Activated CD4-positive, alpha-beta T cell treated with anti-CD3 and anti-CD28 coated beads, Interleukin-2, amount 10 ng/mL, durations not matched to agents 7 days and 5 days (primary cell): ENCODE measurements around the gene ETV6. TPM values are rescaled to one million over a fixed set of nuclear protein-coding genes. Genes with fewer than 3 reads are reported as not detected.

ENCODE experiments used
- CTCF ChIA-PET: fragments of 350-600 bp; sonication (Branson Sonifier 250); formaldehyde crosslinking; loops from one replicate; lab custom pipeline; 2021; ENCODE audit warnings: antibody characterized with exemption; lab: Charles Lee
- POLR2A ChIA-PET: fragments of 350-600 bp; sonication (Branson Sonifier 250); formaldehyde crosslinking; loops from one replicate; lab custom pipeline; 2021; ENCODE audit warnings: antibody characterized with exemption; lab: Charles Lee
- DNase-seq: peaks from one replicate; pipeline ENCODE4 v3.0.0-alpha.2; 2020
- H3K27ac Mint-ChIP-seq: one replicate; pipeline ENCODE4 v1.8.0; 2021; ENCODE audit warnings: mild to moderate bottlenecking, moderate library complexity, mixed read lengths
- H3K27me3 Mint-ChIP-seq: one replicate; pipeline ENCODE4 v1.8.0; 2021; ENCODE audit warnings: mixed read lengths
- H3K36me3 Mint-ChIP-seq: one replicate; pipeline ENCODE4 v1.8.0; 2021; ENCODE audit warnings: low read depth, mixed read lengths
- H3K4me1 Mint-ChIP-seq: one replicate; pipeline ENCODE4 v1.8.0; 2021; ENCODE audit warnings: mixed read lengths
- H3K4me3 Mint-ChIP-seq: one replicate; pipeline ENCODE4 v1.8.0; 2021; ENCODE audit warnings: mild to moderate bottlenecking, moderate library complexity, mixed read lengths
- H3K9me3 Mint-ChIP-seq: one replicate; pipeline ENCODE4 v1.8.0; 2021; ENCODE audit warnings: mixed read lengths
- total RNA-seq, 2 experiments: library from RNA; stranded (reverse); gene quantifications; one replicate each; pipeline ENCODE4 v1.2.3, GENCODE V29; 2021

ETV6 gene
- total RNA-seq, 2 experiments from 2014 or later: 34.2 to 36.6 TPM

GRCh38 chr12:11884116-11884515, 234.6 kb downstream of the ETV6 start:
- CTCF ChIA-PET: no interaction called here
- POLR2A ChIA-PET: no interaction called here
- no peak for DNase-seq
- Mint-ChIP-seq H3K27me3 (no peaks in the 10 kb centered on the region), H3K36me3 (peaks cover 76% of the 10 kb centered on the region), H3K9me3 (peaks cover 3% of the 10 kb centered on the region), H3K4me3 (no peak overlapping the region), H3K27ac (no peak overlapping the region), H3K4me1 (peaks cover 14% of the 10 kb centered on the region)

GRCh38 chr12:11884706-11885105, 235.2 kb downstream of the ETV6 start:
- H3K4me1 Mint-ChIP-seq: peaks cover 18% of the 10 kb centered on the region
- no peak for DNase-seq
- ChIA-PET CTCF (no interaction called here), POLR2A (no interaction called here)
- H3K27me3 Mint-ChIP-seq: no peaks in the 10 kb centered on the region
- no peak overlapping the region for H3K4me3 Mint-ChIP-seq
- no peak overlapping the region for H3K27ac Mint-ChIP-seq
- H3K36me3 Mint-ChIP-seq: peaks cover 76% of the 10 kb centered on the region
- peaks cover 7% of the 10 kb centered on the region for H3K9me3 Mint-ChIP-seq

DNA sequence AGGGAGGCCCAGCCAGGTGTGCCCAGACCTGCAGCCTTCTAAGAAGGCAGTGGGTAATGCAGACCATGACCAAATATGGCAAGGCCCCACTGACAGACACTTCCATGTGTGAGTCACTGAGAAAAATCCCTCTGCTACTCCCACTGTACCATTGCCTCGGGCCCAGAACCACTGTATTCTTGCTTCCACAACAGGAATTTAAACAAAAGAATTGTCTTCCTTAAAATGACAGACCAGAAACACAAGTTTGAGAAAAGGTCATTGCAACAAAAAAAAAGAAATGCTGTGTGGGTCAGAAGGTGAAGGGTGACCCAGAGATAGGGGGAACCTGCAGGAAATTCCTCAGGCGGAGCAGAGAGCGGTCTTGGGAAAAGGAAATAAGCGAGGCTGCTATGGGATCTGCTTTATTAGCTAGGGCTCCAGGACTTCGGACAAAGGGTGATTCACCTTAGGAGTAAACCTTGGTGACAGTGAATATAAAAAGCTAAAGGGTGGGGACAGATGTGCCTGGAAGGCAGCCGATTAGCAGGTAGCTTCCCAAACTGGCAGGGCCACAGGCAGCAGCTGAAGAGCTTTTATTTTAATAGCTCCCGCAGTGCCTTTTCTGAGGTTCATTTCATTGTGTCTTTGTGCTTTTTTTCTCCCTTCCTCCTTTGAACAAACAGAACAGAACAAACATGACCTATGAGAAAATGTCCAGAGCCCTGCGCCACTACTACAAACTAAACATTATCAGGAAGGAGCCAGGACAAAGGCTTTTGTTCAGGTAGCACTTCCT, 236.0 kb downstream of the ETV6 start:
- peaks cover 19% of the 10 kb centered on the region for H3K4me1 Mint-ChIP-seq
- peaks cover 77% of the 10 kb centered on the region for H3K36me3 Mint-ChIP-seq
- H3K4me3 Mint-ChIP-seq: no peak overlapping the region
- POLR2A ChIA-PET: no interaction called here
- CTCF ChIA-PET: no interaction called here
- no peaks in the 10 kb centered on the region for H3K27me3 Mint-ChIP-seq
- no peak overlapping the region for H3K27ac Mint-ChIP-seq
- H3K9me3 Mint-ChIP-seq: peaks cover 7% of the 10 kb centered on the region
- no peak for DNase-seq

- peaks cover 19% of the 10 kb centered on the region for H3K4me1 Mint-ChIP-seq
Measured at GRCh38 chr12:11886339-11886738, 236.9 kb downstream of the ETV6 start.

DNA sequence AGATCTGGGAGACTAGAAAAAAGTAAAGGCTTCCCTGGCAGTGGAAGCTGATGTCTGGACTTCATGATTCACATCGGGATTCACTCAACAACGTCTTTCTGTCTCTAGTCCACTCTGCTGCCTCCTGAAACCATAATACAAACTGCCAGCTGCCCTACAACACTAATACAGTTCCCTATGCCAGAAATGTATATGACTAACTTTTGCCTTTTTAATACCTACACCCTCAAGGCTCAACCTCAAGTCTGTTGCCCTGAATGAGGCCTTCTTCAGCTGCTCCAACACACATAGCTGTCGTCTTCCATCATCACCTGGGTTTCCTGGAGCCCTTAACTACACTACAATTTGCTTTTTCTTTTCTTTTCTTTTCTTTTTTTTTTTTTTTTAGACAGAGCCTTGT, 238.6 kb downstream of the ETV6 start:
- Mint-ChIP-seq H3K4me3 (no peak overlapping the region), H3K27ac (no peak overlapping the region), H3K36me3 (peaks cover 82% of the 10 kb centered on the region), H3K4me1 (peaks cover 15% of the 10 kb centered on the region), H3K9me3 (peaks cover 7% of the 10 kb centered on the region), H3K27me3 (no peaks in the 10 kb centered on the region)
- CTCF ChIA-PET: interaction anchor here (1.2 kb wide), 1 partner anchor 306 kb away, joined by 3 read pairs; no protein-coding TSS in a partner anchor
- POLR2A ChIA-PET: no interaction called here
- DNase-seq: no peak

More at GRCh38 chr12:11886339-11886738, 236.9 kb downstream of the ETV6 start:
- no peaks in the 10 kb centered on the region for H3K27me3 Mint-ChIP-seq
- H3K9me3 Mint-ChIP-seq: peaks cover 7% of the 10 kb centered on the region
- no peak overlapping the region for H3K27ac Mint-ChIP-seq
- ChIA-PET POLR2A (no interaction called here), CTCF (no interaction called here)
- H3K4me3 Mint-ChIP-seq: no peak overlapping the region
- peaks cover 77% of the 10 kb centered on the region for H3K36me3 Mint-ChIP-seq
- no peak for DNase-seq

DNA sequence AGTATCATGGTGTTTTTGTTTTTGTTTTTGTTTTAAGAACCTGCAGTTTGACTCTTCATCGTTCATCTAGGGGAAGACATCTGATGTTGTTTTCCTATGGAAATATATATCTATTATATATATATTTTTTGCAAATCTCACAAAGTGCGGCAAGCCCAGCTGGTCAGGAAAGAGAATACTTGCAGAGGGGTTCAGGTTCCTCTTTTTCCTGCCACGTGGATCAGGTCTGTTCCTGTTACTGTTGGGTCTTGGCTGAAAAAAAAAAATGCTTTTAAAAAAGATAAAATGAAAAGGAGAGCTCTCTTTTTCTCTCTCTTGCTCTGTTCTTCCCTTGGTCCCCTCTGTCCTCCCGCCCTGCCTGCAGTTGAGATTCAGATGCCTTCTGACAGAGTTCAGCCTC, 241.9 kb downstream of the ETV6 start:
- POLR2A ChIA-PET: interaction anchor here (0.8 kb wide), 1 partner anchor 241 kb away, joined by 3 read pairs; no protein-coding TSS in a partner anchor
- Mint-ChIP-seq H3K4me1 (peaks cover 24% of the 10 kb centered on the region), H3K9me3 (peaks cover 7% of the 10 kb centered on the region), H3K27ac (peak overlapping the region; percentile 38), H3K4me3 (no peak overlapping the region), H3K27me3 (no peaks in the 10 kb centered on the region), H3K36me3 (peaks cover 65% of the 10 kb centered on the region)
- CTCF ChIA-PET: no interaction called here
- DNase-seq: no peak

DNA sequence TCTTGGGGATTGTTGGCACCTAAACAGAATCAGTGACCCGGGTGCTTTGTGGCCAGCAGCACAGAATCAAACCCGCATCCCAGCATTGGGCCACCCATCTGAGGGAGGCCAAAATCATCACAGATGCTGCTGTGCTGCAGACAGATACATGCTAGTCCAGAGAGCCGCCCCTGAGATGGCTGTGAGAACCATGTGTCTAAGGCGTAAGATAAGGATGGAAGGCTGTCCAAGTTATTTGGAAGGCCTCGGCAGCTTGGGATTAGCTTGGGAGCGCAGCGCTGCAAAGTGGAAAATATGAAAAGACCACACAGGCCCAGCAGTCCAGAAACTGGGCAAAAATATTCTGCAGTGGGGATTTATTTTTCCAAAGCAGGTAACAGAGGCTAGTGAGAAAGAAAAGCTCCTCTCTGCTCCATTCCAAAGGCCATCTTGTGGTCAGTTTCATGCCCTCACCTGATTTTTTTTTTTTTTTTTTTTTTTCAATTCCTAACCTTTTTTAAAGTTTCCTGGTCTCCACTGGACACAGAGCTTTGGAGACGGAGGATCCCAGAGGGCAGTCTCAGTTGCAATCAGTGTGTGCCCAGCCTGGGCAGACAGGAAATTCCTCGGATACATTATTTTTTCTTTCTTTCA, 242.4 kb downstream of the ETV6 start:
- peaks cover 59% of the 10 kb centered on the region for H3K36me3 Mint-ChIP-seq
- no peak for DNase-seq
- CTCF ChIA-PET: interaction anchor here (0.9 to 1.2 kb wide), 2 partner anchors 14 to 27 kb away, joined by 3 read pairs; no protein-coding TSS in a partner anchor
- POLR2A ChIA-PET: interaction anchor here (0.8 kb wide), 1 partner anchor 242 kb away, joined by 3 read pairs; no protein-coding TSS in a partner anchor
- peak overlapping the region; percentile 38 for H3K27ac Mint-ChIP-seq
- H3K27me3 Mint-ChIP-seq: no peaks in the 10 kb centered on the region
- H3K9me3 Mint-ChIP-seq: peaks cover 7% of the 10 kb centered on the region
- H3K4me3 Mint-ChIP-seq: no peak overlapping the region
- peaks cover 24% of the 10 kb centered on the region for H3K4me1 Mint-ChIP-seq

GRCh38 chr12:11893998-11894397, 244.5 kb downstream of the ETV6 start:
- H3K27ac Mint-ChIP-seq: no peak overlapping the region
- H3K36me3 Mint-ChIP-seq: peaks cover 51% of the 10 kb centered on the region
- no peaks in the 10 kb centered on the region for H3K27me3 Mint-ChIP-seq
- H3K4me3 Mint-ChIP-seq: no peak overlapping the region
- no peak for DNase-seq
- ChIA-PET CTCF (interaction anchor here (0.6 kb wide), 1 partner anchor 313 kb away, joined by 3 read pairs; no protein-coding TSS in a partner anchor), POLR2A (no interaction called here)
- peaks cover 25% of the 10 kb centered on the region for H3K4me1 Mint-ChIP-seq
- peaks cover 6% of the 10 kb centered on the region for H3K9me3 Mint-ChIP-seq

GRCh38 chr12:11894890-11895289, 245.4 kb downstream of the ETV6 start:
- POLR2A ChIA-PET: no interaction called here
- Mint-ChIP-seq H3K27me3 (no peaks in the 10 kb centered on the region), H3K4me1 (peaks cover 19% of the 10 kb centered on the region), H3K27ac (no peak overlapping the region), H3K4me3 (no peak overlapping the region), H3K36me3 (peaks cover 43% of the 10 kb centered on the region), H3K9me3 (no peaks in the 10 kb centered on the region)
- DNase-seq: peak; percentile 32
- CTCF ChIA-PET: no interaction called here

GRCh38 chr12:11895421-11896078, 246.1 kb downstream of the ETV6 start:
- Mint-ChIP-seq H3K4me1 (peaks cover 23% of the 10 kb centered on the region), H3K4me3 (no peak overlapping the region), H3K36me3 (peaks cover 37% of the 10 kb centered on the region), H3K27me3 (no peaks in the 10 kb centered on the region), H3K27ac (no peak overlapping the region), H3K9me3 (no peaks in the 10 kb centered on the region)
- DNase-seq: no peak
- POLR2A ChIA-PET: no interaction called here
- CTCF ChIA-PET: interaction anchor here (1.5 kb wide), 1 partner anchor 89 kb away, joined by 3 read pairs; no protein-coding TSS in a partner anchor

GRCh38 chr12:11896417-11896929, 247.0 kb downstream of the ETV6 start:
- Mint-ChIP-seq H3K4me3 (no peak overlapping the region), H3K27ac (no peak overlapping the region), H3K4me1 (peaks cover 26% of the 10 kb centered on the region), H3K36me3 (peaks cover 29% of the 10 kb centered on the region), H3K9me3 (no peaks in the 10 kb centered on the region), H3K27me3 (no peaks in the 10 kb centered on the region)
- DNase-seq: no peak
- ChIA-PET CTCF (interaction anchor here (1.5 kb wide), 1 partner anchor 88 kb away, joined by 3 read pairs; no protein-coding TSS in a partner anchor), POLR2A (no interaction called here)

DNA sequence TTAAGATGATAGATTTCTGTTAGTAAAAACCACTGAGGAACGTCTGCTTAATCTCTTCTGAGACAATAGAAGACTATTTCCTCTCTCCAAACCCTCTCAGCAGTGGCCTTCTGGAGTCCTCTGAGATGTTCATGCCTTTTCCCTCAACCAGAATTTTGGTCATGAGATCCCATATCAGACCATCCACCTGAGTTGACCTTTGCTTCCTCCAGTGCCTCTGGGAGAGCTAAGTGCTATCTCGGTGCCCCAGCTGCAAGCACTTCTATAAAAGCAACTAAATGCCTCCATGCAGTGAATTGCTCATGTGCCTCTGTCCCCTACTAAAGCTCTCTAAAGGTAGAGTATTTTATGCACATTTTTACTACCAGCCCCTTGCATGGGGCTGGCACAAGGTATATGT, 248.4 kb downstream of the ETV6 start:
- Mint-ChIP-seq H3K36me3 (peaks cover 18% of the 10 kb centered on the region), H3K4me3 (no peak overlapping the region), H3K27me3 (no peaks in the 10 kb centered on the region), H3K9me3 (no peaks in the 10 kb centered on the region), H3K4me1 (peaks cover 40% of the 10 kb centered on the region), H3K27ac (no peak overlapping the region)
- no peak for DNase-seq
- ChIA-PET CTCF (no interaction called here), POLR2A (no interaction called here)
